Right atrium auricular region (tissue), 2 donors: ENCODE data around the gene LRMDA. TPM values are rescaled to one million over a fixed set of nuclear protein-coding genes. Genes with fewer than 3 reads are reported as not detected.
A peak's percentile ranks its signal among the peaks of the same experiment; 100 is the strongest.

ENCODE experiments used
- DNase-seq: peaks from one replicate; pipeline ENCODE4 v3.0.0-alpha.2; 2019; ENCODE audit warnings: low spot score
- H3K27ac ChIP-seq, 2 donors: fragments of 200-600 bp; sonication (generic); 1 replicate in 1 of 2; 2 replicates in 1 of 2; pipeline ENCODE4 v1.5.1; 2016 to 2019
- H3K27me3 ChIP-seq, 2 donors: fragments of 200-600 bp; sonication (generic); one replicate each; pipeline versions ENCODE4 v1.5.1 to v1.6.0; 2017 to 2019
- H3K36me3 ChIP-seq: fragments of 200-600 bp; sonication (generic); one replicate; pipeline ENCODE4 v1.5.1; 2016
- H3K4me1 ChIP-seq, 2 donors: fragments of 200-600 bp; sonication (generic); one replicate each; pipeline versions ENCODE4 v1.5.1 to v1.6.0; 2017 to 2019
- H3K4me3 ChIP-seq, 2 donors: fragments of 200-600 bp; sonication (generic); 1 replicate in 1 of 2; 2 replicates in 1 of 2; pipeline ENCODE4 v1.5.1; 2017 to 2019; ENCODE audit warnings: mild to moderate bottlenecking in 1 of 2, moderate library complexity in 1 of 2
- H3K9me3 ChIP-seq, 2 donors: fragments of 200-600 bp; sonication (generic); one replicate each; pipeline ENCODE4 v1.5.1; 2019
- total RNA-seq, 2 donors: library from RNA; depleted of rRNA; stranded (reverse); fragments of >200 nt; gene quantifications; one replicate each; pipeline ENCODE4 v1.1.0, GENCODE V29; 2016
- TF ChIP-seq, protein P1 (sequence below), 2 donors: fragments of 200-600 bp; sonication (generic); IDR thresholded peaks; one replicate each; pipeline ENCODE4 v1.5.1; 2019; ENCODE audit warnings: antibody characterized with exemption in 2 of 2

LRMDA gene
- total RNA-seq, 2 donors from 2014 or later, result 6.1 to 19.1 TPM

DNA sequence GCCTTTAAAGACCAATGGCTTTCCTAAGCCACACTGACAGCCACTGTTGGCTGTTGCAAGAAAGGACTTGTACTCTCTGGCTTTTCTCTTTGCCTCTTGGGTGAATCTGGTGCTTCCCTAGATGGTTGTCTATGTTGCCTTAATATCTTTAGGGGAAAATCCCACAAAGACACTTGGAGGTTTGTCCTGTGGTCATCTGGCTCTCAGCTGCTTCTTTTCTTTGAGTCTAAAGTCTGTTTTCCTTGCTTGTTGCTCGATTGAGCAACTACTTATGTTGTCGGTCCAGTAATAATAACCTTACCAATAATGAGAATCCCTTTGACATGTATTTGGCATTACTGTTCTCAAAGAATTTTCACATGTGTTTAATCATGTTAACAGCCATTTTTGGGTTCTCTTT lies 537.6 kb downstream of the LRMDA start:
- Histone ChIP-seq H3K4me1 (peaks cover 0 to 13% of the 10 kb centered on the region in 2 donors), H3K4me3 (no peak overlapping the region), H3K9me3 (no peaks in the 10 kb centered on the region), H3K27ac (no peak overlapping the region), H3K27me3 (no peaks in the 10 kb centered on the region), H3K36me3 (no peaks in the 10 kb centered on the region)
- TF ChIP-seq, protein P1, sequence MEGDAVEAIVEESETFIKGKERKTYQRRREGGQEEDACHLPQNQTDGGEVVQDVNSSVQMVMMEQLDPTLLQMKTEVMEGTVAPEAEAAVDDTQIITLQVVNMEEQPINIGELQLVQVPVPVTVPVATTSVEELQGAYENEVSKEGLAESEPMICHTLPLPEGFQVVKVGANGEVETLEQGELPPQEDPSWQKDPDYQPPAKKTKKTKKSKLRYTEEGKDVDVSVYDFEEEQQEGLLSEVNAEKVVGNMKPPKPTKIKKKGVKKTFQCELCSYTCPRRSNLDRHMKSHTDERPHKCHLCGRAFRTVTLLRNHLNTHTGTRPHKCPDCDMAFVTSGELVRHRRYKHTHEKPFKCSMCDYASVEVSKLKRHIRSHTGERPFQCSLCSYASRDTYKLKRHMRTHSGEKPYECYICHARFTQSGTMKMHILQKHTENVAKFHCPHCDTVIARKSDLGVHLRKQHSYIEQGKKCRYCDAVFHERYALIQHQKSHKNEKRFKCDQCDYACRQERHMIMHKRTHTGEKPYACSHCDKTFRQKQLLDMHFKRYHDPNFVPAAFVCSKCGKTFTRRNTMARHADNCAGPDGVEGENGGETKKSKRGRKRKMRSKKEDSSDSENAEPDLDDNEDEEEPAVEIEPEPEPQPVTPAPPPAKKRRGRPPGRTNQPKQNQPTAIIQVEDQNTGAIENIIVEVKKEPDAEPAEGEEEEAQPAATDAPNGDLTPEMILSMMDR (IDR thresholded peaks at IDR 0.05), result no peak
- DNase-seq, result no peak

DNA sequence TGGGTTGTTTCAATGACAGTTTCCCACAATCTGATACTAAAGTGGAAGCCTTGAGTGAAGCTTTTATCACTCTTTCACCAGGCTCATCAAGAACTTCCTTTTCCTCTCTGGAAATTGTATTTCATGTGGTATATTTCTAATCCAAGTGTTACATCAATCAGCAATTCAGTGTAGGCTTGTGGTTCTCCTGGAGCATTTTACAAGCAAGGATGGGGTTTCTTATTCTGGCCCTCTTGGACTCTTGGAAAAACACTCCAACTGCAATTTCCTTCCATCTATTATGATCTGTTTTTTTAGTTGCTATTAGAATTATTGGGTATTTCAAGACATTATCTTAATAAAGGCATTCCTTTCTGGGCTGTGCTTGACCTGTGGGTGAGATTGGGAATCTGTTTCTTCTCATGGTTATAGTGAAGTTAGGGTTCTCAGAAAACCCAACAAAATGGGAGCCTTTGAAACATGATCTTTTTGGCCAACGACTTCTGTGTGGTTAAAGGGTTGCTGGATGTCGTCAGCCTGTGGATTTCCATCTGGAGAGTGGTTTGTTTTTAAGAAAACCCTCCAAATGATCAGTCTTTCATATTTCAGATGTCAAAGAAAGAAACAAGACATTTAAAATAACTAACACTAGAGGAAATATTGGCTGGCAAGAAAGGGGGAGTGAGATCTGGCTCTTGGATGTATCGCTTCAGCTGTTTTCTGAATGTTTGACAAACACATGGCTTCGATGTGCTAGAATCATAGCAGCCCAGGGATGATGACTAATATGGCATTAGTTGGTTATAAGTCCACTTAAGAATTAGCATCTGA lies 540.2 kb downstream of the LRMDA start:
- Histone ChIP-seq H3K4me3 (no peak overlapping the region), H3K36me3 (no peaks in the 10 kb centered on the region), H3K27me3 (no peaks in the 10 kb centered on the region), H3K9me3 (no peaks in the 10 kb centered on the region), H3K4me1 (peaks cover 0 to 13% of the 10 kb centered on the region in 2 donors), H3K27ac (peak overlapping the region; percentile 19 to 68)
- DNase-seq, result no peak
- TF ChIP-seq, protein P1 (IDR thresholded peaks at IDR 0.05), result no peak

DNA sequence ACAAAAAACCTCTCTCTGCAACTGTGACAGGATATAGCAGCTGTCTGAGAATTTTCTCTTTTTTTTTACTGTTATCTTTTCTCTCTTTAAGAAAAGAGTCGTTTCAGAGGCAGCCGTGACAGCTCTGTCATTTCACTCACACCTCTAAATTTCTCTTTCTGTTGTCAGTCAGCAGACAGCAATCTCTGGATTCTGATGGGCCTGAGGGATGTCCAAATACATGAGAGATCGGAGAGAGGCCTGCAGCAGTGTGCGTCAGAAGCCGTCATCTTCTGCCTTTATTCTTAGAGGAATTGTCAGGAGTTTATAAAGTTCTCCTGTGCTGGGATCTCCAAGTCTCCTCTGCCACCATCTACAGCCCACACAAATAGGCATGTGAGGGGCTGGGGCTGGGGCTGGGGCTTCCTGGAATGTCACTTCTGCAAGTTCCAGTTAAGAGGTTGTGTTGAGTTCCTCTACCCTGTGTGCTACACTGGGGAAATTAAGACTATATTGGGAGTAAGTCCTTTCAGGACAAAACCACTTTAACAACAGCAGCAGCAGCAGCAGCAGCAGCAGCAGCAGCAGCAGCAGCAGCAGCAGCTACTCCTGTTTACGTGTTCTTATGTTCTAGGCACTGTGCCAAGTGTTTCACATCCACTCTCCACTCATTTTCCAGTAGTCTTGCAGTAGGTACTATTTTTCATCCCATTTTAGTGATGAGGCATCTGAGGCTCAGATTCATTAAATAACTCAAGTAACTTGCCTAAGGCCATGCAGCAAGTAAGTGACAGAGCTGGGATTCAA lies 541.3 kb downstream of the LRMDA start:
- Histone ChIP-seq H3K27me3 (no peaks in the 10 kb centered on the region), H3K36me3 (no peaks in the 10 kb centered on the region), H3K9me3 (no peaks in the 10 kb centered on the region), H3K27ac (peak overlapping the region; percentile 19 to 68), H3K4me1 (peaks cover 0 to 13% of the 10 kb centered on the region in 2 donors), H3K4me3 (no peak overlapping the region)
- peak; percentile 61 for DNase-seq
- TF ChIP-seq, protein P1 (IDR thresholded peaks at IDR 0.05), result no peak

DNA sequence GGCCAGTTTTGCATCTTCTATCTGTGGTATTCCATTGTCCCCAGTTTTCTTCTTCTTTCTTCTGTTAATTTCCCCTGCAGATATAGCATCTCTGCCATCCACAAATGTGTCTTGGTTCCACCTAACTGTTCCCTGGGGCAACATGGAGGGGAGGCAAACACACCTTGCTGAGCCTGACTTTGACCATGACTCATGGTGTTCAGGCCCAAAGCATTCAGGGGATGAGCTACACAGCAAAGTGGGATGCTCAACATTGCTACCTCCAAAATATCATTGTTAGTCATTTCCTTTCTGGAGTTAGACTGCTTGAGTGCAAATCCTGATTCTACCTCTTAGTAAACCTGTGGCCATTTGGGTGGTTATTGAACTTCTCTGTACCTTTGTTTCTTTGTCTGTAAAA lies 542.7 kb downstream of the LRMDA start:
- H3K4me1 ChIP-seq, result peaks cover 0 to 13% of the 10 kb centered on the region in 2 donors
- DNase-seq, result no peak
- no peaks in the 10 kb centered on the region for H3K27me3 ChIP-seq
- TF ChIP-seq, protein P1 (IDR thresholded peaks at IDR 0.05), result no peak
- no peak overlapping the region for H3K4me3 ChIP-seq
- H3K9me3 ChIP-seq, result no peaks in the 10 kb centered on the region
- H3K27ac ChIP-seq, result no peak overlapping the region
- H3K36me3 ChIP-seq, result no peaks in the 10 kb centered on the region

DNA sequence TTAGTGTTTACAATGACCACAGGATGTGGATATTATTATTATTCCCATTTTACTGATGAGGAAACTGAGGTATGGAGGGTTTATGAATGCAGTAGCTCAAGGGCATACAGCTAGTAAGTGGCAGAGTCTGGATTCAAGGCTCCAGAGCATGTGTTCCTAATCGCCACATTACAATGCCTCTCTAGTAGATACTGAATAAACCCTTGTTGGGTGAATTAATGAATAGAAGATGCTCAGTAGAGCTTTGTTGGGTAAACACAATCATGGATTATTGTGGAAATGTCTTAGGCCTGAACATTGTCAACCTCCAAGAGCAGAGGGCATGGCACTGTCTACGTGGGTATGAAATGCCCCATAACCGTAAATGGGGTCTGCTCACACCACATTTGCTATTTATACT lies 545.3 kb downstream of the LRMDA start:
- DNase-seq, result no peak
- no peaks in the 10 kb centered on the region for H3K9me3 ChIP-seq
- TF ChIP-seq, protein P1 (IDR thresholded peaks at IDR 0.05), result no peak
- H3K27me3 ChIP-seq, result no peaks in the 10 kb centered on the region
- H3K27ac ChIP-seq, result no peak overlapping the region
- no peaks in the 10 kb centered on the region for H3K36me3 ChIP-seq
- H3K4me3 ChIP-seq, result no peak overlapping the region
- H3K4me1 ChIP-seq, result peaks cover 0 to 13% of the 10 kb centered on the region in 2 donors
